ENCODE measurements around the gene CACFD1.
"Not testable (repeated sequence)": the region's sequence is repeated elsewhere in the genome, so short reads cannot be mapped to it uniquely, and the experiment has no call there.

The CACFD1 gene

DNA sequence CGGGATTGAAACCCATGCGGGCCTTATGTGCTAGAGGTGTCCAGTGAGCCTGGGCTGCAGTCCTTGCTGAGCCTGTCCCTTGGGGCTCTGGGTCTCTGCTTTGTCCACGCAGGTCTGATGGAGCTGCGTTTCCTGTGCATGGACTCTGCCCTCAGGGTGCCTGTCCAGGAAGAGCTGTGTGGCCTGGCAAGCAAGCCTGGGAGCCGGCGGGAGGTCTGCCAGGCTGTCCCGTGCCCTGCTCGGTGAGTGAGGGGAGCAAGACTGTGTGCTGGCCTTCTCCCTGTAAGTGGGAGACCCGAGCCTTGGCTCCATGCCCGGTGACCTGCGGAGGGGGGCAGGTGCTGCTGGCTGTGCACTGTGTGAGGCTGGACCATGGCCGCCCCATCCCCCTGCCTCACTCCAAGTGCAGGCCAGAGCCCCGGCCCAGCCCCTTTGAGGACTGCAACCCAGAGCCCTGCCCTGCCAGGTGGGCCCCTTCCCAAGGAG is 11.2 kb upstream of the CACFD1 start:
- Mint-ChIP-seq H3K36me3 (ENCODE audit: insufficient read depth) (no peaks in the 10 kb centered on the region), H3K9me3 (no peaks in the 10 kb centered on the region), H3K4me1 (ENCODE audit: low read depth in 2 of 2) (no peaks in the 10 kb centered on the region), H3K4me3 (no peak overlapping the region), H3K27ac (no peak overlapping the region), H3K27me3 (peaks cover 17 to 34% of the 10 kb centered on the region in 2 donors)
- DNase-seq: no peak
- ATAC-seq (replicated peaks): no peak

DNA sequence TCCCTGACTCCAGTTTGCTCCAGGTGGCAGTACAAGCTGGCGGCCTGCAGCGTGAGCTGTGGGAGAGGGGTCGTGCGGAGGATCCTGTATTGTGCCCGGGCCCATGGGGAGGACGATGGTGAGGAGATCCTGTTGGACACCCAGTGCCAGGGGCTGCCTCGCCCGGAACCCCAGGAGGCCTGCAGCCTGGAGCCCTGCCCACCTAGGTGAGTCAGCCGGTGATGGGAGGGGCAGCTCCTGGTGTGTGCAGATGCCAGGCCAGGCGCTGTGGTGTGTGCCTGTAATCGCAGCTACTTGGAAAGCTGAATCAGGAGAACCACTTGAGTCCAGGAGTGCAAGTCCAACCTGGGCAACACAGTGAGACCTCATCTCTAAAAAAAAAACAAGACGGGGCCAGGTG is 10.0 kb upstream of the CACFD1 start:
- Mint-ChIP-seq H3K4me3 (no peak overlapping the region), H3K27me3 (peaks cover 22 to 47% of the 10 kb centered on the region in 2 donors), H3K9me3 (no peaks in the 10 kb centered on the region), H3K27ac (no peak overlapping the region), H3K4me1 (ENCODE audit: low read depth in 2 of 2) (no peaks in the 10 kb centered on the region), H3K36me3 (ENCODE audit: insufficient read depth) (no peaks in the 10 kb centered on the region)
- DNase-seq (no peak), ATAC-seq (replicated peaks) (no peak)

DNA sequence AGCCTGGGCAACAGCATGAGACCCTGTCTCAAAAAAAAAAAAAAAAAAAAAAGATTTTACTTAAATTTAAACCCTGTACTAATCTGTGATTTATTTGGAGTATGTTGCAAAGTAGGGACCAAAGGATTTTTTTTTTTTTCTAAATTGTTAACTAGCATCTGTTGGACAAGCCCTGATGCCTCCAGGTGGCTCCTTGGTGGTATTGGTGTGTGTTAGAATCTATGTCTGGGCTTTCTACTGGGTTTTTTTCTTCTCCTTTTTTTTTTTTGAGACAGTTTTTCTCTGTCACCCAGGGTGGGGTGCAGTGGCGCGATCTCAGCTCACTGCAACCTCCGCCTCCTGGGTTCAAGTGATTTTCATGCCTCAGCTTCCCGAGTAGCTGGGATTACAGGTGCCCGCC is 7.9 kb upstream of the CACFD1 start:
- H3K27ac Mint-ChIP-seq; DNase-seq; ATAC-seq (replicated peaks); H3K4me3 Mint-ChIP-seq; H3K9me3 Mint-ChIP-seq; H3K36me3 Mint-ChIP-seq (ENCODE audit: insufficient read depth); H3K4me1 Mint-ChIP-seq (ENCODE audit: low read depth in 2 of 2): not testable (repeated sequence)
- H3K27me3 Mint-ChIP-seq: peaks cover 17 to 38% of the 10 kb centered on the region in 2 donors

DNA sequence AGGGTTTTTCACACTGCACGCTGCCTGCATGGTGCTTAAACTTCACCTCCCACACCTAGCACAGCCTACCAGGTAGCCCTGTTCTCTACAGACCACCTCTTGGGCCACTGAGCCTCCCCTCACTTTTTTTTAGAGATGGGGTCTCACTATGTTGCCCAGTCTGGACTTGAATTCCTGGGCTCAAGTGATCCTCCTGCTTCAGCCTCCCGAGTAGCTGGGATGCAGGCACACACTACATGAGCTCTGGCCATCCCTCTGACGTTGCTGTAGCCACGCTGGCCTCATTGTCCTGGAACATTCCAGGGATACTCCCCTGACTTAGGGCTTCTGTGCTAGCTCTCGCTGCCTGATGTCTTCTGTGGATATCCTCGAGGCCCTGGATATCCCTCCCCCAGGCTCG is 7.2 kb upstream of the CACFD1 start:
- no peak for ATAC-seq (replicated peaks)
- no peak for DNase-seq
- Mint-ChIP-seq H3K4me1 (ENCODE audit: low read depth in 2 of 2) (no peaks in the 10 kb centered on the region), H3K27ac (no peak overlapping the region), H3K36me3 (ENCODE audit: insufficient read depth) (no peaks in the 10 kb centered on the region), H3K27me3 (peaks cover 17 to 31% of the 10 kb centered on the region in 2 donors), H3K4me3 (no peak overlapping the region), H3K9me3 (no peaks in the 10 kb centered on the region)

DNA sequence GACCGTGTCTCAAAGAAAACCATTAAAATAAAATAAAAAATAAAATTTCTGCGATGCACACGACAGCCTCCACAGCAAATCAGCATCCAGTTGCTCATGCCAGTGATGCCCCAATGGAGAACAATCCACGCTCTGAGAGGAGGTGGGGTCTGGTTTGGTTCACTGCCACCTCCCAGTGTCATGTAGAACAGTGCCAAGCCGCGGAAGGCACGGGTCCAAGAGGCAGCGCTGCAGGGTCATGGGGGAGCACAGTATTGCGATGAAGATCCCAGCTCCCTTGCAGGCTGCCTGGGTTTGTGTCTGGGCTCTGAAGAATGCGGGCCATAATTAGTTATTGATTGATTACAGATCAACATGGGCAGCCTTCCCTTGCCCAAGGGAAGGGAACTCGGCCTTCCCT is 6.1 kb upstream of the CACFD1 start:
- DNase-seq (no peak), ATAC-seq (replicated peaks) (no peak)
- Mint-ChIP-seq H3K27me3 (peaks cover 17 to 29% of the 10 kb centered on the region in 2 donors), H3K4me1 (ENCODE audit: low read depth in 2 of 2) (no peaks in the 10 kb centered on the region), H3K9me3 (no peaks in the 10 kb centered on the region), H3K27ac (no peak overlapping the region), H3K4me3 (no peak overlapping the region), H3K36me3 (ENCODE audit: insufficient read depth) (no peaks in the 10 kb centered on the region)

DNA sequence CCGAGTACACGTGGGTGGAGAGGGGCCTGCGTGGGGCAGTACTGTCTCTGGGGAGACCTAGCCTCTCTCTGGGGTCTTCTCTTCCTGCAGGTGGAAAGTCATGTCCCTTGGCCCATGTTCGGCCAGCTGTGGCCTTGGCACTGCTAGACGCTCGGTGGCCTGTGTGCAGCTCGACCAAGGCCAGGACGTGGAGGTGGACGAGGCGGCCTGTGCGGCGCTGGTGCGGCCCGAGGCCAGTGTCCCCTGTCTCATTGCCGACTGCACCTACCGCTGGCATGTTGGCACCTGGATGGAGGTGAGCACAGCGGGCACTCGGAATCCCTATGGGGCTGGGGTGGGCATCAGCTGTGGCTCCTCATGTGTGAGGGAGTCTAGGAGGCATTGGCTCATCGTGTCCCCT is 5.5 kb upstream of the CACFD1 start:
- peaks cover 0 to 2% of the 10 kb centered on the region in 2 donors for H3K4me1 Mint-ChIP-seq (ENCODE audit: low read depth in 2 of 2)
- peaks cover 17 to 24% of the 10 kb centered on the region in 2 donors for H3K27me3 Mint-ChIP-seq
- H3K9me3 Mint-ChIP-seq: no peaks in the 10 kb centered on the region
- no peak overlapping the region for H3K4me3 Mint-ChIP-seq
- peaks cover under 1% of the 10 kb centered on the region for H3K36me3 Mint-ChIP-seq (ENCODE audit: insufficient read depth)
- H3K27ac Mint-ChIP-seq: no peak overlapping the region
- no peak for DNase-seq
- no peak for ATAC-seq (replicated peaks)

DNA sequence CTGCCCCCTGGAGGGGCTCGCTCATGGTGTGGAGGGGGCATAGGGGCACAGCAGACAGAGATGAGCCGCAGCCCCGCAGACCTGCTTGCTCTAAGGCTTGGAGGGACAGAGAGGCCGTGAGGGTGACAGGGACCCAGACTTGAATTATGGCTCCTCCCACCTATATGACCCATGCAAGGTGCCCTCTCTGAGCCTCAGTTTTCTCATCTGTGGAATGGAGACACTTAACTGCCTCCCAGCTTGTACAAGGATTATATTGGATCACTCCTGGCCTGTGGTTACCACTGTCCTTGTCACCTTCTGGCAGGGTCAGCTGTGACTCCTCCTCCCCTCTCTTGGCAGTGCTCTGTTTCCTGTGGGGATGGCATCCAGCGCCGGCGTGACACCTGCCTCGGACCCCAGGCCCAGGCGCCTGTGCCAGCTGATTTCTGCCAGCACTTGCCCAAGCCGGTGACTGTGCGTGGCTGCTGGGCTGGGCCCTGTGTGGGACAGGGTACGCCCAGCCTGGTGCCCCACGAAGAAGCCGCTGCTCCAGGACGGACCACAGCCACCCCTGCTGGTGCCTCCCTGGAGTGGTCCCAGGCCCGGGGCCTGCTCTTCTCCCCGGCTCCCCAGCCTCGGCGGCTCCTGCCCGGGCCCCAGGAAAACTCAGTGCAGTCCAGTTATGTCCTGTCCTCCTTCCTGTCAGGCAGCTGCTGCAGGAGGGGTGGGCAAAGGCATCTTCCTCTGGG is 4.7 kb upstream of the CACFD1 start:
- Mint-ChIP-seq H3K4me1 (ENCODE audit: low read depth in 2 of 2) (peaks cover 5 to 7% of the 10 kb centered on the region in 2 donors), H3K27ac (no peak overlapping the region), H3K9me3 (no peaks in the 10 kb centered on the region), H3K27me3 (peaks cover 17 to 24% of the 10 kb centered on the region in 2 donors), H3K36me3 (ENCODE audit: insufficient read depth) (peaks cover 8% of the 10 kb centered on the region), H3K4me3 (no peak overlapping the region)
- no peak for DNase-seq
- no peak for ATAC-seq (replicated peaks)

DNA sequence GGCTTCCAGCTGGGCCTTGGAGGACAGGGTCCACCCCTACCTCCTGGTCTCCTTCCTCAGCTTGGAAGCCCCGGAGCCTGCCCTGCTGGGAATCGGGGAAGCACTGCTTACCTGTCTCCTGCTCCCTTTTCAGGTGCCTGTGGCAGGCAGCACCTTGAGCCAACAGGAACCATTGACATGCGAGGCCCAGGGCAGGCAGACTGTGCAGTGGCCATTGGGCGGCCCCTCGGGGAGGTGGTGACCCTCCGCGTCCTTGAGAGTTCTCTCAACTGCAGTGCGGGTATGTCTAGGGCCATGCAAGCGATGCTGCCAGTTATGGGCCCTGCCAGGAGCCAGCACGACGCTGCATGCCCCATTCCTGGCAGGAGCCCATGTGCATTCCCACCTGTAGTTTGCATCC is 3.8 kb upstream of the CACFD1 start:
- no peak for ATAC-seq (replicated peaks)

DNA sequence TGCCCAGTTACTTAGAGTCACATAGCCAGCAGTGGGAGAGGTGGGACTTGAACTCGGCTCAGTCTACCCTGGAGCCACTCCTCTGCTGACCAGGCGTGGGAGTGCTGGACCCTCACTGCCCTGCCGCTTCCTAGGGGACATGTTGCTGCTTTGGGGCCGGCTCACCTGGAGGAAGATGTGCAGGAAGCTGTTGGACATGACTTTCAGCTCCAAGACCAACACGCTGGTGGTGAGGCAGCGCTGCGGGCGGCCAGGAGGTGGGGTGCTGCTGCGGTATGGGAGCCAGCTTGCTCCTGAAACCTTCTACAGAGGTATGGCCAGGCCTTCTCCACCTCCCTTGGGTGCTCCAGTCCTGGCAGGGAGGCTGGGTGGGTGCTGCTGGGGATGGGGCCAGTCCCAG is 3.4 kb upstream of the CACFD1 start:
- H3K9me3 Mint-ChIP-seq: no peaks in the 10 kb centered on the region
- ATAC-seq (replicated peaks): no peak
- H3K4me1 Mint-ChIP-seq (ENCODE audit: low read depth in 2 of 2): peaks cover 9 to 13% of the 10 kb centered on the region in 2 donors
- H3K27me3 Mint-ChIP-seq: peaks cover 17 to 24% of the 10 kb centered on the region in 2 donors
- no peak overlapping the region for H3K27ac Mint-ChIP-seq
- peaks cover 8% of the 10 kb centered on the region for H3K36me3 Mint-ChIP-seq (ENCODE audit: insufficient read depth)
- no peak overlapping the region for H3K4me3 Mint-ChIP-seq
- no peak for DNase-seq

More for the DNA sequence above, 3.8 kb upstream of the CACFD1 start:
- DNase-seq: no peak
- peaks cover 9 to 12% of the 10 kb centered on the region in 2 donors for H3K4me1 Mint-ChIP-seq (ENCODE audit: low read depth in 2 of 2)
- no peak overlapping the region for H3K27ac Mint-ChIP-seq
- H3K27me3 Mint-ChIP-seq: peaks cover 17 to 24% of the 10 kb centered on the region in 2 donors
- no peak overlapping the region for H3K4me3 Mint-ChIP-seq
- peaks cover 8% of the 10 kb centered on the region for H3K36me3 Mint-ChIP-seq (ENCODE audit: insufficient read depth)
- H3K9me3 Mint-ChIP-seq: no peaks in the 10 kb centered on the region

DNA sequence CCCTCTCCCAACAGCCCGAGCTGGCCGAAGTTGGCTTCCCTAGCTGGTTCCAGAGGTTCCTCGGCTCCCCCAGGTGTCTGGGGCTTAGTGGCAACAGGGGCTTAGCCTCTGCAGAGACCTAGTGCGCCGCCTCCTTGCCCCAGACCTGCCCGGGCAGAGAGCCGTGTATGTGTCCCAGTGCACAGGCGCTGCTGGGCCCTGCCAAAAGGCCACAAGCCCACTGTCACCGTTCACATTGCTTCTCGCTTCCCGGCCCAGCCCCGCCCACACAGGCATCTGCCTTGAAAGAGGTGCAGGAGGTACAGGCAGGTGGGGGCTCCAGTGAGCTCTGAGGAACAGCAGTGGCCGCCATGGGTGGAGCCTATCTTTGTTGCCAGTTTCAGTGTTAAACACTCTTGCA is 2.5 kb upstream of the CACFD1 start:
- Mint-ChIP-seq H3K9me3 (no peaks in the 10 kb centered on the region), H3K4me3 (no peak overlapping the region), H3K36me3 (ENCODE audit: insufficient read depth) (peaks cover 8% of the 10 kb centered on the region), H3K27me3 (peaks cover 14 to 24% of the 10 kb centered on the region in 2 donors), H3K27ac (no peak overlapping the region), H3K4me1 (ENCODE audit: low read depth in 2 of 2) (peaks cover 9 to 13% of the 10 kb centered on the region in 2 donors)
- DNase-seq (no peak), ATAC-seq (replicated peaks) (no peak)

DNA sequence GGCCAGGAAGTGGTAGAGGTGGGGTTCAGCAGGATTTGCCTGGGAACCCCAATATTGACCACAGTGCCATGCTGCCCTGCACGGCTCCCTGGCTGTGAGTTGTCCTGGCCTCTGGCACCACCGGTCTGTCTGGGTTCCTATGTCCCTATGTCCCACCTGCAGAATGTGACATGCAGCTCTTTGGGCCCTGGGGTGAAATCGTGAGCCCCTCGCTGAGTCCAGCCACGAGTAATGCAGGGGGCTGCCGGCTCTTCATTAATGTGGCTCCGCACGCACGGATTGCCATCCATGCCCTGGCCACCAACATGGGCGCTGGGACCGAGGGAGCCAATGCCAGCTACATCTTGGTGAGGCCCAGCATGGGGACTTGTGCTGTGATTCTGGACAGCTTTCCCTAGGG is 2.0 kb upstream of the CACFD1 start:
- no peak overlapping the region for H3K27ac Mint-ChIP-seq

DNA sequence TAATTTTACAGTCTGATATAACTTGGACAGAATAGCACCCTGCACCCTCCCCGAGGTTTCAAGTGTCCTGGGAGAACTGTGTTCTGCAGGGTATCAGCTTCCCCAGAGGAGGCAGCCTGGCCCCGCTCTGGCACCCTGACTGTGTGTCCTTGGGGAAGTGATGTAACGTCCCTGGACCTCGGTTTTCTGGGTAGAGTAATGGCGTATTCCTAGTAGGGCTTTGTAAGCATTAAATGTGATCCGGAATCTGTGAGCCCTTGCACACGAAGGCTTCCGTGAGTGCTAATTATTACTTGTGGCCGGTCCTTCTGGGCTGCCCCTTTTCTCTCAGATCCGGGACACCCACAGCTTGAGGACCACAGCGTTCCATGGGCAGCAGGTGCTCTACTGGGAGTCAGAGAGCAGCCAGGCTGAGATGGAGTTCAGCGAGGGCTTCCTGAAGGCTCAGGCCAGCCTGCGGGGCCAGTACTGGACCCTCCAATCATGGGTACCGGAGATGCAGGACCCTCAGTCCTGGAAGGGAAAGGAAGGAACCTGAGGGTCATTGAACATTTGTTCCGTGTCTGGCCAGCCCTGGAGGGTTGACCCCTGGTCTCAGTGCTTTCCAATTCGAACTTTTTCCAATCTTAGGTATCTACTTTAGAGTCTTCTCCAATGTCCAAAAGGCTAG is 1.0 kb upstream of the CACFD1 start:
- no peak for ATAC-seq (replicated peaks)
- H3K27ac Mint-ChIP-seq: peak overlapping the region in 1 of 2 donors; percentile 98

More for the DNA sequence above, 2.0 kb upstream of the CACFD1 start:
- H3K4me3 Mint-ChIP-seq: no peak overlapping the region
- peaks cover 9 to 13% of the 10 kb centered on the region in 2 donors for H3K4me1 Mint-ChIP-seq (ENCODE audit: low read depth in 2 of 2)
- peaks cover 8% of the 10 kb centered on the region for H3K36me3 Mint-ChIP-seq (ENCODE audit: insufficient read depth)
- ATAC-seq (replicated peaks) (no peak), DNase-seq (no peak)
- no peaks in the 10 kb centered on the region for H3K9me3 Mint-ChIP-seq
- peaks cover 13 to 24% of the 10 kb centered on the region in 2 donors for H3K27me3 Mint-ChIP-seq

DNA sequence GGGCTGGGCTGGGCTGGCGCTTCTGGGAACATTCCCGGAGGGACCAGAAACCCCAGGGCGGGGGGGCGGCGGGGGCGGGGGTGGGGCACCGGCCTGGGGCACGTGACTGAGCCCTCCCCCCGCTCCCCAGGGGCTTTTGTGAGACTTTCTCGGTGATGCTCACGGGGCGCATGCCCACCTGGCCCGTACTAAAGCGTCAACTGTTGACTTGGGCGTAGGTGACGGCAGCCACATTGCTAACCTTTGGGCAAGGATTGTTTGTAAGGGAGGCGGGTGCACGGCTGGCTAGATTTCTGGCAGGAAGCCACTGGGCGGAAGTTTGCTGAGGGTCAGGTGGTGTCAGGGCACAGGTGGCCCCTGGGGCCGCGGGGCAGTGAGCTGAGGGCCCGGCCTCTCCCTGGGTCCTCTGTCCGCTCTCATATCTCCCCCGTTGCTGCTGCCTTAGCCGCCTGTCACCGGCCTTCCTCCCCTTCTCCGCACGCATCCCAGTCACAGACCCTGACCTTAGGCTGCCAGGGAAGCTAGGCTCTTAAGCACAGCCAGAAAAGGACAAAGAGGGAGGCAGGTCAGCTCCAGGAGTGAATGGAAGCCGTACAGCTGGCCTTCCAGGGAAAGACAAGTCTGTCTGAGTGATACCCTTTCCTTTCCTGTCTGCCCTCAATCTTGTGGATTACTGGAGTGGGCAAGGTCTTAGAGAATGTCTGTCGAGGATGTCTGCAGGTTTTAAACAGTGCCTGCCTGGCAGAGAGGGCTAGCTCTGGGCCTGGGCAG is 812 bp downstream of the CACFD1 start:
- Mint-ChIP-seq H3K4me1 (ENCODE audit: low read depth in 2 of 2) (peaks cover 9 to 13% of the 10 kb centered on the region in 2 donors), H3K4me3 (peak overlapping the region; percentile 95 to 97), H3K27me3 (peaks cover 7% of the 10 kb centered on the region in 2 donors), H3K27ac (peak overlapping the region; percentile 98), H3K36me3 (ENCODE audit: insufficient read depth) (peaks cover 13% of the 10 kb centered on the region), H3K9me3 (no peaks in the 10 kb centered on the region)
- peak; percentile 20 for ATAC-seq (replicated peaks)
- DNase-seq: peak in 2 of 3 experiments; percentile 57 to 62

More for the DNA sequence above, 1.0 kb upstream of the CACFD1 start:
- no peak for DNase-seq
- Mint-ChIP-seq H3K4me3 (peak overlapping the region; percentile 95 to 97), H3K36me3 (ENCODE audit: insufficient read depth) (peaks cover 10% of the 10 kb centered on the region), H3K27me3 (peaks cover 13 to 21% of the 10 kb centered on the region in 2 donors), H3K4me1 (ENCODE audit: low read depth in 2 of 2) (peaks cover 9 to 13% of the 10 kb centered on the region in 2 donors), H3K9me3 (no peaks in the 10 kb centered on the region)

Measured in effector memory CD8-positive, alpha-beta T cell (primary cell).